HepG2 (cell line): ENCODE results near the gene FKBP1B. TPM values are rescaled to one million over a fixed set of nuclear protein-coding genes. Genes with fewer than 3 reads are reported as not detected.

Experiments used
- ARNTL ChIP-seq: sonication (generic); formaldehyde crosslinking; IDR thresholded peaks from 2 replicates; pipeline ENCODE4 v1.4.0; 2020; ENCODE audit warnings: mild to moderate bottlenecking, missing genetic modification reagents
- CBX2 ChIP-seq, 2 experiments: fragments of 200-600 bp in 1 of 2; sonication (generic); formaldehyde crosslinking in 1 of 2; IDR thresholded peaks; 2 replicates each; pipeline versions ENCODE4 v1.7.0 to v1.8.1; 2018 to 2022; ENCODE audit warnings: low read depth in 2 of 2, low read length in 1 of 2, mild to moderate bottlenecking in 1 of 2, missing genetic modification reagents in 1 of 2
- EHMT2 ChIP-seq: fragments of 200-600 bp; sonication (generic); IDR thresholded peaks from 2 replicates; pipeline ENCODE4 v1.7.0; 2017; ENCODE audit warnings: antibody characterized with exemption, low read depth, low read length, borderline replicate concordance
- GLI4 ChIP-seq: sonication (generic); formaldehyde crosslinking; IDR thresholded peaks from 2 replicates; pipeline ENCODE4 v1.5.1; 2020; ENCODE audit warnings: missing genetic modification reagents, mild to moderate bottlenecking, moderate library complexity, borderline replicate concordance
- KAT8 ChIP-seq: IDR thresholded peaks from 2 replicates; pipeline ENCODE4 v1.6.1; 2016; ENCODE audit warnings: missing genetic modification reagents, missing compliant biosample characterization
- LCORL ChIP-seq, 2 experiments: fragments of 450-650 bp in 1 of 2; sonication (generic) in 1 of 2; formaldehyde crosslinking in 1 of 2; IDR thresholded peaks; 2 replicates each; pipeline versions ENCODE4 v1.5.0 to v1.6.1; 2017 to 2020; ENCODE audit warnings: antibody characterized with exemption in 1 of 2, missing genetic modification reagents in 1 of 2
- MLX ChIP-seq: IDR thresholded peaks from 2 replicates; pipeline ENCODE4 v1.6.1; 2016
- NFE2L2 ChIP-seq: fragments of 150-350 bp; IDR thresholded peaks from 2 replicates; pipeline ENCODE4 v1.6.1; 2014; ENCODE audit warnings: low read length
- RAD51 ChIP-seq: fragments of 450-650 bp; IDR thresholded peaks from 2 replicates; pipeline ENCODE4 v1.6.1; 2016; ENCODE audit warnings: borderline replicate concordance
- SNAI1 ChIP-seq: sonication (generic); formaldehyde crosslinking; IDR thresholded peaks from 2 replicates; pipeline ENCODE4 v1.5.0; 2020; ENCODE audit warnings: mild to moderate bottlenecking, missing genetic modification reagents, borderline replicate concordance
- ZNF441 ChIP-seq: sonication (generic); formaldehyde crosslinking; IDR thresholded peaks from 2 replicates; pipeline ENCODE4 v1.7.0; 2021; ENCODE audit warnings: missing genetic modification reagents, borderline replicate concordance
- polyA plus RNA-seq, 8 experiments: library from polyadenylated mRNA; depleted of rRNA in 3 of 8; stranded (reverse) in 7 of 8; unstranded in 1 of 8; fragments of >200 nt; fragmentation: Illumina TruSeq in 4 of 8; extraction: Trizol in 4 of 8; gene quantifications; 2 replicates each; pipeline versions ENCODE4 v1.2.1 to v1.2.3, GENCODE V29; 2011 to 2016; ENCODE audit warnings: low read depth in 4 of 8, missing spikeins in 1 of 8, mixed read lengths in 1 of 8; ENCODE audit not compliant: insufficient read depth in 1 of 8
- total RNA-seq, 5 experiments: library from RNA; depleted of rRNA; stranded (reverse); fragments of >200 nt; fragmentation: Illumina TruSeq; extraction: Trizol; gene quantifications; 2 replicates each; pipeline ENCODE4 v1.2.3, GENCODE V29; 2016; ENCODE audit warnings: low read depth in 1 of 5
- TF ChIP-seq, protein P1 (sequence below): sonication (generic); formaldehyde crosslinking; IDR thresholded peaks from 2 replicates; pipeline ENCODE4 v1.5.0; 2020; ENCODE audit warnings: mild to moderate bottlenecking, missing genetic modification reagents
- TF ChIP-seq, protein P2 (sequence below): sonication (generic); formaldehyde crosslinking; conservative IDR thresholded peaks from 2 replicates; pipeline ENCODE4 v1.4.0; 2020; ENCODE audit warnings: missing genetic modification reagents
- TF ChIP-seq, protein P3 (sequence below): sonication (generic); formaldehyde crosslinking; IDR thresholded peaks from 2 replicates; pipeline ENCODE4 v1.9.0; 2021; ENCODE audit warnings: missing genetic modification reagents, borderline replicate concordance
- TF ChIP-seq, protein P4 (sequence below): sonication (generic); formaldehyde crosslinking; IDR thresholded peaks from 2 replicates; pipeline ENCODE4 v1.4.0; 2020; ENCODE audit warnings: missing genetic modification reagents
- TF ChIP-seq, protein P5 (sequence below): IDR thresholded peaks from 2 replicates; pipeline ENCODE4 v1.6.1; 2016; ENCODE audit warnings: missing genetic modification reagents, missing compliant biosample characterization

Gene FKBP1B
- total and polyA plus RNA-seq, 2 of the 13 experiments (the other 11 are each of a cell fraction or from before 2014, with no cell fraction given) = 35.2 to 96.3 TPM

DNA sequence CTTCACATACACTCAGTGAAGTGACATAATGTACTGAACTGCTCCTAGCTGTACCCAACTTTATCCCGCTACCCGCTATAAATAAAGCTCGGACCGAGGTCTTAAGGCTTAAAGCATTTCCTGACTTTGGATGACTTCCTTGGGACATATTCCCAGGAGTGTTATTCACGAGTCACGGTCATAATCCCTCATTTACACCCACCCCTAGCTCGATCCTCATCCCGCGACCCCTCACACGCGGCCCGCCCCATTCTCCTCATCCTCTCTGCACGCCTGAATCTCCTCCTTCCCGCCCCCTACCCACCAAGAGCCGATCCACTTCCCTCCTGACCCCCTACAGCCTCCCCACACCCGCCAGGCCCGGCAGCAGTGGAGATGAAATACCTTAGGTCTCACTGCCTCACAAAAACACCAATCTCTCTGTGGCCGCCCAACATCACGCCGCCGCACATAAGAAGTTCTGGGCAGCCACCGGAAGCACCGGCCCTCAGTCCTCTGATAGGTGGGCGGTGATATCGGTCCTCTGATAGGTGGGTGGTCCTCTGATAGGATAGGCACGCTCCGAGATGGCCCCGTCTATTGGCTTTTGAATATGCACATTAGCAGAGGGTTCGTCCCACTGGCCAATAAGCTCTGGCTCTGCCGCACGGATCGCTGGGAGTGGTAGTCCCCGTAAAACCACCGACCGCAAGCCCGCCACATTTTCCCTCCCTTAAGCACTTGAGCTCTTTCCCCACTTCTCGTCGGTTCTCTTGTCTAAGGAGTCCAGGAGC lies 2.4 kb upstream of the FKBP1B start, which contains the start of gene WDCP (continued):
- peak; percentile 50; the same call in 1 of the 2 replicates for TF ChIP-seq GLI4 (CRISPR knock-in tag)
- no peak for TF ChIP-seq EHMT2
- no peak for TF ChIP-seq CBX2 (IDR thresholded peaks at IDR 0.05; ENCODE audit: low read depth, low read length)
- TF ChIP-seq CBX2 (CRISPR knock-in tag; IDR thresholded peaks at IDR 0.05; ENCODE audit: low read depth) = no peak
- TF ChIP-seq LCORL (IDR thresholded peaks at IDR 0.05) = no peak
- TF ChIP-seq LCORL (CRISPR knock-in tag; IDR thresholded peaks at IDR 0.05) = peak; percentile 27; the same call in 1 of the 2 replicates
- TF ChIP-seq NFE2L2 = 0 out of 2 replicates have a peak, but pooled peaks have one; percentile 5
- TF ChIP-seq, protein P1, sequence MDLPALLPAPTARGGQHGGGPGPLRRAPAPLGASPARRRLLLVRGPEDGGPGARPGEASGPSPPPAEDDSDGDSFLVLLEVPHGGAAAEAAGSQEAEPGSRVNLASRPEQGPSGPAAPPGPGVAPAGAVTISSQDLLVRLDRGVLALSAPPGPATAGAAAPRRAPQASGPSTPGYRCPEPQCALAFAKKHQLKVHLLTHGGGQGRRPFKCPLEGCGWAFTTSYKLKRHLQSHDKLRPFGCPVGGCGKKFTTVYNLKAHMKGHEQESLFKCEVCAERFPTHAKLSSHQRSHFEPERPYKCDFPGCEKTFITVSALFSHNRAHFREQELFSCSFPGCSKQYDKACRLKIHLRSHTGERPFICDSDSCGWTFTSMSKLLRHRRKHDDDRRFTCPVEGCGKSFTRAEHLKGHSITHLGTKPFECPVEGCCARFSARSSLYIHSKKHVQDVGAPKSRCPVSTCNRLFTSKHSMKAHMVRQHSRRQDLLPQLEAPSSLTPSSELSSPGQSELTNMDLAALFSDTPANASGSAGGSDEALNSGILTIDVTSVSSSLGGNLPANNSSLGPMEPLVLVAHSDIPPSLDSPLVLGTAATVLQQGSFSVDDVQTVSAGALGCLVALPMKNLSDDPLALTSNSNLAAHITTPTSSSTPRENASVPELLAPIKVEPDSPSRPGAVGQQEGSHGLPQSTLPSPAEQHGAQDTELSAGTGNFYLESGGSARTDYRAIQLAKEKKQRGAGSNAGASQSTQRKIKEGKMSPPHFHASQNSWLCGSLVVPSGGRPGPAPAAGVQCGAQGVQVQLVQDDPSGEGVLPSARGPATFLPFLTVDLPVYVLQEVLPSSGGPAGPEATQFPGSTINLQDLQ (CRISPR knock-in tag) = no peak
- TF ChIP-seq ZNF441 (CRISPR knock-in tag) = 0 out of 2 replicates have a peak, but pooled peaks have one; percentile 58
- TF ChIP-seq, protein P2, sequence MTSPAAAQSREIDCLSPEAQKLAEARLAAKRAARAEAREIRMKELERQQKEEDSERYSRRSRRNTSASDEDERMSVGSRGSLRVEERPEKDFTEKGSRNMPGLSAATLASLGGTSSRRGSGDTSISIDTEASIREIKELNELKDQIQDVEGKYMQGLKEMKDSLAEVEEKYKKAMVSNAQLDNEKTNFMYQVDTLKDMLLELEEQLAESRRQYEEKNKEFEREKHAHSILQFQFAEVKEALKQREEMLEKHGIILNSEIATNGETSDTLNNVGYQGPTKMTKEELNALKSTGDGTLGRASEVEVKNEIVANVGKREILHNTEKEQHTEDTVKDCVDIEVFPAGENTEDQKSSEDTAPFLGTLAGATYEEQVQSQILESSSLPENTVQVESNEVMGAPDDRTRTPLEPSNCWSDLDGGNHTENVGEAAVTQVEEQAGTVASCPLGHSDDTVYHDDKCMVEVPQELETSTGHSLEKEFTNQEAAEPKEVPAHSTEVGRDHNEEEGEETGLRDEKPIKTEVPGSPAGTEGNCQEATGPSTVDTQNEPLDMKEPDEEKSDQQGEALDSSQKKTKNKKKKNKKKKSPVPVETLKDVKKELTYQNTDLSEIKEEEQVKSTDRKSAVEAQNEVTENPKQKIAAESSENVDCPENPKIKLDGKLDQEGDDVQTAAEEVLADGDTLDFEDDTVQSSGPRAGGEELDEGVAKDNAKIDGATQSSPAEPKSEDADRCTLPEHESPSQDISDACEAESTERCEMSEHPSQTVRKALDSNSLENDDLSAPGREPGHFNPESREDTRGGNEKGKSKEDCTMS (CRISPR knock-in tag) = no peak
- no peak for TF ChIP-seq MLX (CRISPR knock-in tag)
- TF ChIP-seq, protein P3, sequence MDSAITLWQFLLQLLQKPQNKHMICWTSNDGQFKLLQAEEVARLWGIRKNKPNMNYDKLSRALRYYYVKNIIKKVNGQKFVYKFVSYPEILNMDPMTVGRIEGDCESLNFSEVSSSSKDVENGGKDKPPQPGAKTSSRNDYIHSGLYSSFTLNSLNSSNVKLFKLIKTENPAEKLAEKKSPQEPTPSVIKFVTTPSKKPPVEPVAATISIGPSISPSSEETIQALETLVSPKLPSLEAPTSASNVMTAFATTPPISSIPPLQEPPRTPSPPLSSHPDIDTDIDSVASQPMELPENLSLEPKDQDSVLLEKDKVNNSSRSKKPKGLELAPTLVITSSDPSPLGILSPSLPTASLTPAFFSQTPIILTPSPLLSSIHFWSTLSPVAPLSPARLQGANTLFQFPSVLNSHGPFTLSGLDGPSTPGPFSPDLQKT (CRISPR knock-in tag) = no peak
- peak; percentile 79 for TF ChIP-seq KAT8 (CRISPR knock-in tag)
- TF ChIP-seq, protein P4, sequence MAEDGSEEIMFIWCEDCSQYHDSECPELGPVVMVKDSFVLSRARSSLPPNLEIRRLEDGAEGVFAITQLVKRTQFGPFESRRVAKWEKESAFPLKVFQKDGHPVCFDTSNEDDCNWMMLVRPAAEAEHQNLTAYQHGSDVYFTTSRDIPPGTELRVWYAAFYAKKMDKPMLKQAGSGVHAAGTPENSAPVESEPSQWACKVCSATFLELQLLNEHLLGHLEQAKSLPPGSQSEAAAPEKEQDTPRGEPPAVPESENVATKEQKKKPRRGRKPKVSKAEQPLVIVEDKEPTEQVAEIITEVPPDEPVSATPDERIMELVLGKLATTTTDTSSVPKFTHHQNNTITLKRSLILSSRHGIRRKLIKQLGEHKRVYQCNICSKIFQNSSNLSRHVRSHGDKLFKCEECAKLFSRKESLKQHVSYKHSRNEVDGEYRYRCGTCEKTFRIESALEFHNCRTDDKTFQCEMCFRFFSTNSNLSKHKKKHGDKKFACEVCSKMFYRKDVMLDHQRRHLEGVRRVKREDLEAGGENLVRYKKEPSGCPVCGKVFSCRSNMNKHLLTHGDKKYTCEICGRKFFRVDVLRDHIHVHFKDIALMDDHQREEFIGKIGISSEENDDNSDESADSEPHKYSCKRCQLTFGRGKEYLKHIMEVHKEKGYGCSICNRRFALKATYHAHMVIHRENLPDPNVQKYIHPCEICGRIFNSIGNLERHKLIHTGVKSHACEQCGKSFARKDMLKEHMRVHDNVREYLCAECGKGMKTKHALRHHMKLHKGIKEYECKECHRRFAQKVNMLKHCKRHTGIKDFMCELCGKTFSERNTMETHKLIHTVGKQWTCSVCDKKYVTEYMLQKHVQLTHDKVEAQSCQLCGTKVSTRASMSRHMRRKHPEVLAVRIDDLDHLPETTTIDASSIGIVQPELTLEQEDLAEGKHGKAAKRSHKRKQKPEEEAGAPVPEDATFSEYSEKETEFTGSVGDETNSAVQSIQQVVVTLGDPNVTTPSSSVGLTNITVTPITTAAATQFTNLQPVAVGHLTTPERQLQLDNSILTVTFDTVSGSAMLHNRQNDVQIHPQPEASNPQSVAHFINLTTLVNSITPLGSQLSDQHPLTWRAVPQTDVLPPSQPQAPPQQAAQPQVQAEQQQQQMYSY (CRISPR knock-in tag) = no peak
- TF ChIP-seq SNAI1 = peak; percentile 61; the same call in 1 of the 2 replicates
- peak; percentile 82 for TF ChIP-seq ARNTL (CRISPR knock-in tag)
- TF ChIP-seq RAD51 = no peak
- TF ChIP-seq, protein P5, sequence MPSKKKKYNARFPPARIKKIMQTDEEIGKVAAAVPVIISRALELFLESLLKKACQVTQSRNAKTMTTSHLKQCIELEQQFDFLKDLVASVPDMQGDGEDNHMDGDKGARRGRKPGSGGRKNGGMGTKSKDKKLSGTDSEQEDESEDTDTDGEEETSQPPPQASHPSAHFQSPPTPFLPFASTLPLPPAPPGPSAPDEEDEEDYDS (CRISPR knock-in tag) = peak; percentile 99
